T-helper 1 cell treated with Interleukin-12 subunit alpha and Interleukin-12 subunit beta and Interleukin-4 antibody, amounts not matched to agents 30 μg/mL and 1 μg/mL, for 36 hours (primary cell): ENCODE results near the gene HYPK.
"Not testable (repeated sequence)": the region's sequence is repeated elsewhere in the genome, so short reads cannot be mapped to it uniquely, and the experiment has no call there.

Experiments
- H3K27ac Mint-ChIP-seq: one replicate; pipeline ENCODE4 v1.8.0; 2021; ENCODE audit warnings: mild to moderate bottlenecking, mixed read lengths
- H3K27me3 Mint-ChIP-seq: one replicate; pipeline ENCODE4 v1.8.0; 2021; ENCODE audit warnings: low read depth, mixed read lengths
- H3K36me3 Mint-ChIP-seq: one replicate; pipeline ENCODE4 v1.8.0; 2021; ENCODE audit warnings: low read depth, mixed read lengths
- H3K4me1 Mint-ChIP-seq: one replicate; pipeline ENCODE4 v1.8.0; 2021; ENCODE audit warnings: low read depth, mixed read lengths
- H3K4me3 Mint-ChIP-seq: one replicate; pipeline ENCODE4 v1.8.0; 2021; ENCODE audit warnings: mild to moderate bottlenecking, moderate library complexity, mixed read lengths
- H3K9me3 Mint-ChIP-seq: one replicate; pipeline ENCODE4 v1.8.0; 2021; ENCODE audit warnings: mixed read lengths

HYPK gene

GRCh38 chr15:43789409-43789808 is 11.0 kb upstream of the HYPK start:
- H3K27ac Mint-ChIP-seq: no peak overlapping the region
- no peak overlapping the region for H3K4me3 Mint-ChIP-seq
- H3K36me3 Mint-ChIP-seq: peaks cover 11% of the 10 kb centered on the region
- H3K4me1 Mint-ChIP-seq: peaks cover 13% of the 10 kb centered on the region
- H3K9me3 Mint-ChIP-seq: no peaks in the 10 kb centered on the region
- no peaks in the 10 kb centered on the region for H3K27me3 Mint-ChIP-seq

DNA sequence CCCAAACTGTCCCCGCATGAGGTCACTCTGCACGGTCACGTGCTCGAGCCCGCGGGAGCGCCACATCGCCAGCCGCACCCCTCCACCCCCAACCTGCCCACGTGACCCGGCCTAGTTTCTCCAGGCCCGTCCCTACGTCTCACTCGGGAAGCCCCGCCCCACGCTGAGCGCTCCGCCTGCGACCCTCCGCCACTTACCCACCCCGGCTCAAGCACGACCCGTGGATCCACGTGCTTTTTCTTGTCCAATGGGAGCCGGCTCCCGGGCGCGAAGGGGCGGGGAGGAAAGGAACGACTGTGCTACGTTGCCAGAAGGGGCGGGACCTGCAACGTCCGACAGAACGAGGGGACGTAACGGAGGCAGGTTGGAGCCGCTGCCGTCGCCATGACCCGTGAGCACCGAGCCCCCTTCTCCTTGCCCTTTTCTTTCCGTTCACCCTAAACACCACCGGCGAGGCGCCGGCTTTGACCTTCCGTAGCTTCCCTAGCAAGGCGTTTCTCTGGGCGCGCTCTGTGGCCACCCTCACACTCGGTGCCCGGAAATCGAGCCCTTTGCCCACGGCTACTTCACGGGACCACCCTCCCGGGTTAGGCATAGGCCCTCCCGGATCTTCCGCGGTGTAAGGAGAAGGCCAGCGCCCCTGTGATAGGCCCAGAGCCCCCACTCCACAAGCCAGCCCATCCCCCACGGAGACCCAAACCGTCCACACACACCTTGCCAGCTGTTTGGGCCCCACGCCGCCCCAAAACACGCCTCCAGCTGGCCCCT is 8.2 kb upstream of the HYPK start, which contains the start of gene SERF2:
Gene SERF2 (plus strand): TSS at position 328 of the 768 bp plus-strand sequence. CDS start 57 bp downstream, at position 385.
- H3K9me3 Mint-ChIP-seq: no peaks in the 10 kb centered on the region
- peaks cover 35% of the 10 kb centered on the region for H3K36me3 Mint-ChIP-seq
- peak within 1 kb of the TSS; percentile 88 for H3K4me3 Mint-ChIP-seq
- no peaks in the 10 kb centered on the region for H3K27me3 Mint-ChIP-seq
- peaks cover 28% of the 10 kb centered on the region for H3K4me1 Mint-ChIP-seq
- H3K27ac Mint-ChIP-seq: peak within 1 kb of the TSS; percentile 90

GRCh38 chr15:43792761-43793476 is 7.5 kb upstream of the HYPK start:
- H3K4me1 Mint-ChIP-seq: peaks cover 28% of the 10 kb centered on the region
- H3K27me3 Mint-ChIP-seq: no peaks in the 10 kb centered on the region
- H3K4me3 Mint-ChIP-seq: peak overlapping the region; percentile 88
- no peaks in the 10 kb centered on the region for H3K9me3 Mint-ChIP-seq
- H3K27ac Mint-ChIP-seq: peak overlapping the region; percentile 90
- peaks cover 37% of the 10 kb centered on the region for H3K36me3 Mint-ChIP-seq

- Mint-ChIP-seq H3K27ac (peak overlapping the region; percentile 90), H3K4me1 (peaks cover 31% of the 10 kb centered on the region), H3K4me3 (peak overlapping the region; percentile 88), H3K9me3 (no peaks in the 10 kb centered on the region), H3K27me3 (no peaks in the 10 kb centered on the region), H3K36me3 (peaks cover 41% of the 10 kb centered on the region)
Measured at GRCh38 chr15:43793647-43794046, 6.8 kb upstream of the HYPK start.

DNA sequence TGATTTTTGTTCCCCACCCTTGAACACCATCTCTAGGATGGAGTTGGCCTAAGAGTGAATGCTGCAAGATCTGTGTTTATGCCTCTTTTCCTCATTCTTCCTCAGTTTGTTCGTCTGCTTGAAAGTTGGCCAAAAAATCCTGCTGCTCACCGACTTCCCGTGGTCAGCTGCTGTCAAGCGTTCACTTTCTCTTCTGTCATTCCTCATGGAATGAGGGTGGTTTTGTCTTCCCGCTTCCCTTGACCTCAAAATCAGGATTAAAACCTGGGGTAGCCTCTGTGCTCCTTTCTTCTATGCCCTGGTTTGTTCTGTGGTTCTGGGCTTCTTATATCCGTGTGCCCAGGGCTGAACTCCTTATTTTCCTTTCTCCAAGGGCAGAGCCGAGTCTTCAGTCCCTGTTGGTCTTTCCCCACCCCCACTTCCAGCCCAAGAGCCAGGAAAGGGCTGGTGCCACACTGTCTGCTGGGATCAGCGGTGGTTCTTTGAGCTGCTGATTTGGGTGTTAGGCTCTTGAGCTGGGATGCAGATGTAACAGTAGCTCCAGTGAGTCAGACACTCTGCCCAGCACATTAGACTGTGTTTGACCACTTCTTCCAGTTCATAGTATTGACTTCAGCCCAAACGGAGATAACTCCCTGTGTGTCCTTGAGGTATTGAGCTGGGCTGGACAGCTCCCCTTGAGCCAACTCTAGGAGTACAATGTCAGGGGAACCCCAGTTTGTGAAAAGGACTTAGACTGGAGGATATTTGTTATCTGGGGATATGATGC is 5.9 kb upstream of the HYPK start:
- H3K27ac Mint-ChIP-seq: peak overlapping the region; percentile 90
- H3K36me3 Mint-ChIP-seq: peaks cover 48% of the 10 kb centered on the region
- no peaks in the 10 kb centered on the region for H3K27me3 Mint-ChIP-seq
- peaks cover 34% of the 10 kb centered on the region for H3K4me1 Mint-ChIP-seq
- H3K9me3 Mint-ChIP-seq: no peaks in the 10 kb centered on the region
- H3K4me3 Mint-ChIP-seq: peak overlapping the region; percentile 88

GRCh38 chr15:43795197-43795596 is 5.2 kb upstream of the HYPK start:
- Mint-ChIP-seq H3K27ac (no peak overlapping the region), H3K36me3 (peaks cover 55% of the 10 kb centered on the region), H3K9me3 (no peaks in the 10 kb centered on the region), H3K4me3 (no peak overlapping the region), H3K27me3 (no peaks in the 10 kb centered on the region), H3K4me1 (peaks cover 36% of the 10 kb centered on the region)

- Mint-ChIP-seq H3K27ac (no peak overlapping the region), H3K27me3 (no peaks in the 10 kb centered on the region), H3K9me3 (no peaks in the 10 kb centered on the region), H3K4me3 (no peak overlapping the region), H3K4me1 (peaks cover 40% of the 10 kb centered on the region), H3K36me3 (peaks cover 61% of the 10 kb centered on the region)
Measured at GRCh38 chr15:43795997-43796396, 4.4 kb upstream of the HYPK start.

DNA sequence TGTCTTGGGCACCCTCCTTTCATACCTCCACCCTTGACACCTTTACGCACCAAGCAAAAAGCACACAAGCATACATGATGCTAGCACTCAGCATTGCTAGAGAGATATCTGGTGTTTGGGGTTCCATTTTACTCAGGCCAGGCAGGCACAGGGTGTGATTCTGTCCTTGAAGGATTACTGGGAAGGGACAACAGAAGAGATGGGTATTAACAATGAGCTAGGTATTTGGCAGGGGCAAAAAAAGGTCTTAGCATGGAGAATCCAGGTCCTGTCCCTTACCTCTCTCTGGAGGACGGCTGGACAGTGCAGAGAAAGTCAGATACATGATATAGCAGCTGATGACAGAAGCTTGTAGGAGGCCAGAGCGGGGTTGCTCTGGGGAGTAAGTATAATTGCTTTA is 3.8 kb upstream of the HYPK start:
- no peaks in the 10 kb centered on the region for H3K9me3 Mint-ChIP-seq
- H3K4me1 Mint-ChIP-seq: peaks cover 43% of the 10 kb centered on the region
- no peaks in the 10 kb centered on the region for H3K27me3 Mint-ChIP-seq
- H3K36me3 Mint-ChIP-seq: peaks cover 67% of the 10 kb centered on the region
- peak overlapping the region; percentile 49 for H3K27ac Mint-ChIP-seq
- no peak overlapping the region for H3K4me3 Mint-ChIP-seq

GRCh38 chr15:43799209-43799944 is 1.0 kb upstream of the HYPK start:
- no peaks in the 10 kb centered on the region for H3K27me3 Mint-ChIP-seq
- peaks cover 56% of the 10 kb centered on the region for H3K36me3 Mint-ChIP-seq
- H3K9me3 Mint-ChIP-seq: no peaks in the 10 kb centered on the region
- peak overlapping the region; percentile 46 for H3K4me3 Mint-ChIP-seq
- H3K27ac Mint-ChIP-seq: peak overlapping the region; percentile 96
- H3K4me1 Mint-ChIP-seq: peaks cover 35% of the 10 kb centered on the region

DNA sequence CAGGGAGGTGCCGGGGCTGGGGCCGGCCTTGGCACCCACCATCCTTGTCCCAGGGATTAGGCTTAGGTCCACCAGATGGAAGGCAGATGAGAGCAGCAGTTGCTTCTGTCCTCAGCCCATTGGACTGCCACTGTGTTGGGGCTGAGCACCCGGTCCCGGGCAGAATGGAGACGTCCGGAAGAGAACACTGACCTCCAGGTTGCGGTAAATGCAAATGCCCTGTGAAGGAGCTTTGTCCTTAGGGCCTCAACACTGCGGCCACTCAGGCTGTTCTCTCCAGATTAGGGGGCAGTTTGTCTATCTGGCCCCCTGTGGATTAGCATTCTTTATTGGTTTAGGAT is 484 bp upstream of the HYPK start, which contains the start of gene SERINC4:
Gene SERINC4 (minus strand): TSS at position 276 of the 341 bp plus-strand sequence. CDS start 234 bp downstream, at position 42.
- H3K27ac Mint-ChIP-seq: peak within 1 kb of the TSS; percentile 96
- no peaks in the 10 kb centered on the region for H3K27me3 Mint-ChIP-seq
- peaks cover 54% of the 10 kb centered on the region for H3K36me3 Mint-ChIP-seq
- no peaks in the 10 kb centered on the region for H3K9me3 Mint-ChIP-seq
- peak within 1 kb of the TSS; percentile 98 for H3K4me3 Mint-ChIP-seq
- H3K4me1 Mint-ChIP-seq: peaks cover 30% of the 10 kb centered on the region

DNA sequence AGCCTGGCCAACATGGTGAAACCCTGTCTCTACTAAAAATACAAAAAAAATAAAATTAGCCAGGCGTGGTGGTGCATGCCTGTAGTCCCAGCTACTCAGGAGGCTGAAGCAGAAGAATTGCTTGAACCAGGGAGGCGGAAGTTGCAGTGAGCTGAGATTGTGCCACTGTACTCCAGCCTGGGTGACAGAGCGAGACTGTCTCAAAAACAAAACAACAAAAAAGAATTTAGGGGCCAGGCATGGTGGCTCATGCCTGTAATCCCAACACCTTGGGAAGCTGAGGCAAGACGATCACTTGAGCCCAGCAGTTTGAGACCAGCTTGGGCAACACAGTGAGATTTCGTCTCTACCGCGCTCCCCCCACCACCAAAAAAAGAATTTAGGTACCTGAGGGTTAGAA is 2.3 kb downstream of the HYPK start:
- not testable (repeated sequence) for H3K4me3 Mint-ChIP-seq, H3K27me3 Mint-ChIP-seq, H3K9me3 Mint-ChIP-seq, H3K27ac Mint-ChIP-seq
- H3K4me1 Mint-ChIP-seq: peaks cover 20% of the 10 kb centered on the region
- peaks cover 49% of the 10 kb centered on the region for H3K36me3 Mint-ChIP-seq

GRCh38 chr15:43808435-43808950 is 8.1 kb downstream of the HYPK start:
- H3K36me3 Mint-ChIP-seq: peaks cover 44% of the 10 kb centered on the region
- H3K4me1 Mint-ChIP-seq: peaks cover 10% of the 10 kb centered on the region
- H3K4me3 Mint-ChIP-seq: no peak overlapping the region
- H3K27me3 Mint-ChIP-seq: no peaks in the 10 kb centered on the region
- no peaks in the 10 kb centered on the region for H3K9me3 Mint-ChIP-seq
- no peak overlapping the region for H3K27ac Mint-ChIP-seq

DNA sequence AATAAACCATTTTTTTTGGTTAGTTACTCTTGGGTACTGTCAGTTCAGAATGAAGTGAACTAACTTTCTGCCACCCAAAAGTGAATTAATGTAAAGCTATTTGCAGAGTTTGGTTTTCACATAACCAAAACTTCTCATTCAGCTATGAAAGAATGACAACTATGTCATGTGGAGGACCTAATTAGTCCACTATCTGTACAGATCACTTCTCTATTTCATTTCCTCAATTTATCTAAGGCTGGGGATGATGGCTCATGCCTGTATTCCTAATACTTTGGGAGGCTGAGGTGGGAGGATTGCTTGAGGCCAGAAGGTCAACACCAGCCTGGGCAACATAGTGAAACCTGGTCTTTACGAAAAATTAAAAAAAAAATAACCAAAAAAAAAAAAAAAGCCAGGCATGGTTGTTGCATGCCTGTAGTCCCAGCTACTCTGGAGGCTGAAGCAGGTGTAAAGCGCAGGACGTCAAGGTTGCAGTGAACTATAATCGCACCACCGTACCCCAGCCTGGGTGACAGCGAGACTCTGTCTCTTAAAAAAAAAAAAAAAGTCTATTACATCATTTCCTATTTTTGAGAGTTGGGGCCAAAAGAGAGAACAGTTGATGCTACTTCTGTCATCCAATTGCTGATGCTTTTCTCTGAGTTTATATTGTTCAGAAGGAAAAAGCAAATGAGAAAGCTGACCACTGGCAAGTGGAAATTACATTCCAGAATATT is 8.7 kb downstream of the HYPK start:
- Mint-ChIP-seq H3K27me3 (no peaks in the 10 kb centered on the region), H3K36me3 (peaks cover 46% of the 10 kb centered on the region), H3K9me3 (no peaks in the 10 kb centered on the region), H3K27ac (no peak overlapping the region), H3K4me1 (peaks cover 10% of the 10 kb centered on the region), H3K4me3 (no peak overlapping the region)
